Activated CD4-positive, alpha-beta T cell treated with anti-CD3 and anti-CD28 coated beads, Interleukin-2, amount 50 U/mL, for 16 hours (primary cell): ENCODE results near the gene LILRB4.
"Not testable (repeated sequence)": the region's sequence is repeated elsewhere in the genome, so short reads cannot be mapped to it uniquely, and the experiment has no call there.

ENCODE experiments used
- DNase-seq: peaks from one replicate; pipeline ENCODE4 v3.0.0-alpha.2; 2020

LILRB4 gene

GRCh38 chr19:54696766-54697165, 34.0 kb downstream of the LILRB4 start:
- no peak for DNase-seq

GRCh38 chr19:54697716-54698115, 34.9 kb downstream of the LILRB4 start:
- DNase-seq: not testable (repeated sequence)

GRCh38 chr19:54704928-54705327, 42.1 kb downstream of the LILRB4 start:
- no peak for DNase-seq

- no peak for DNase-seq
Observed at GRCh38 chr19:54707962-54708361, 45.2 kb downstream of the LILRB4 start.

- DNase-seq: no peak
Observed at GRCh38 chr19:54708781-54709180, 46.0 kb downstream of the LILRB4 start.

GRCh38 chr19:54709212-54709948, 46.6 kb downstream of the LILRB4 start:
- no peak for DNase-seq

- DNase-seq: not testable (repeated sequence)
Observed at GRCh38 chr19:54709956-54710355, 47.2 kb downstream of the LILRB4 start.
